Fibroblast of upper back skin (primary cell): ENCODE data around the gene UBXN4.
"Not testable (repeated sequence)": the region's sequence is repeated elsewhere in the genome, so short reads cannot be mapped to it uniquely, and the experiment has no call there.

Experiments
- DNase-seq: peaks from one replicate; pipeline ENCODE4 v3.0.0-alpha.2; 2013

UBXN4 gene

GRCh38 chr2:135741395-135742324 lies at the start of gene UBXN4:
Gene UBXN4, plus strand, starts transcription at chr2:135741855. Its CDS starts 75 bp downstream, at chr2:135741930.
- DNase-seq, result peak; percentile 99

GRCh38 chr2:135694711-135695110 lies 46.9 kb upstream of the UBXN4 start:
- DNase-seq, result peak; percentile 4

- DNase-seq, result no peak
Observed at GRCh38 chr2:135698838-135699237, 42.8 kb upstream of the UBXN4 start.

DNA sequence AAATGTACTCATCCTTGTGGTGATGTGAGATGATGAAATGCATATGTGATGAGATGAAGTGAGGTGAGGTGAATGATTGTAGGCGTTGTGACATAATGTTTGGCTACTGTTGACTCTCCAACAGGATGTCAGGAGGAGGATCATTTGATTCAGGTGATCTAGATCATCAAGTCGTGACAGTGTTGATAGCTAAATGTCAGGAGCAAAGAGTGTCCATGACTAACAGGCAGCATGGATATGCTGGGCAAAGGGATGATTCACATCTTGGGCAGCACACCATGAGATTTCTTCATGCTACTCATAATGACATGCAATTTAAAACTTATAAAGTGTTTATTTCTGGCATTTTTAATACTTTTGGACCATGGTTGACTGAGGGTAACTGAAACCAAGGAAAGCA lies 40.2 kb upstream of the UBXN4 start:
- DNase-seq, result peak; percentile 40

- DNase-seq, result no peak
Observed at GRCh38 chr2:135703300-135703699, 38.4 kb upstream of the UBXN4 start.

- DNase-seq, result not testable (repeated sequence)
Observed at GRCh38 chr2:135704075-135704474, 37.6 kb upstream of the UBXN4 start.

DNA sequence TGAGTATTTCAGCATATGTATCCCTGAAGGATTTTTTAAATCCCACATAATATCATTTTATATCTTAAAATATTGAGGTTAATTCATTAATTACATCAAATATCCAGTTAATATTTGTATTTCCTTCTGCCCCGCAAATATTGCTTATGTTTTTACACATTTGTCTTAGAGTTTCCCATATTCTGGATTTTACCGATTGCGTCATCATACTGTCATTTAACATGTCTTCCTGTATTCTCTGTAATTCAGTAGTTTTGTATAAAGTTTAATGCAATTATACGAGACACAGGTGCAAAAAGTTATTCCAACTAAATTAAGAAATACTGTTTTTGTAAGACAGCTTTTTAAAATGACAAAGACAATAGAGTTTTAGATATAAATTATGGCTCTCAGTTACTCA lies 33.5 kb upstream of the UBXN4 start:
- no peak for DNase-seq

DNA sequence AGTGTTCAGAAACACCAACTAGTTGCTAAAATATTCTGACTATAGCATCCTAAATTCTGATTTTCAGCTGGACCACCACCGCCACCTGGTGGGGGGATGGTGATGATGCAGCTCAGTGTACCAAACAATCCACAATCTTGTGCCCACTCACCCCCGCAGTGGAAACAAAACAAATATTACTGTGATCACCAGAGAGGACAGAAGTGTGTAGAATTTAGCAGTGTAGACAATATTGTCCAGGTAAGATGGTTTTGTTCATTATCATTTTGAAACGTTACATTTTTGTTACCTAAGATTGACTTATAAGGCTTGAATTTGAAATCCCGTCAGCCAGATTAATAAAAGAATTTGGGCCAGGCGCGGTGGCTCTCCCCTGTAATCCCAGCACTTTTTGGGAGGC lies 31.7 kb upstream of the UBXN4 start:
- peak; percentile 40 for DNase-seq

DNA sequence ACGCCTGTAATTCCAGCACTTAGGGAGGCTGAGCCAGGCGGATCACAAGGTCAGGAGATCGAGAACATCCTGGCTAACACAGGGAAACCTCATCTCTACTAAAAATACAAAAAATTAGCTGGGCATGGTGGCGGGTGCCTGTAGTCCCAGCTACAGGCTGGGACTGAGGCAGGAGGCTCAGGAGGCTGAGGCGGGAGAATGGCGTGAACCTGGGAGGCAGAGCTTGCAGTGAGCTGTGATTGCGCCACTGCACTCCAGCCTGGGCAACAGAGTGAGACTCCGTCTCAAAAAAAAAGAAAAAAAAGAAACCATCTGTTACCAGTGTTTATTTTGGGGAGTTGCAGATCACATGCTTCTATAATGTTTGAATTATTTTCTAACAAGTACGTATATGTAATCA lies 26.6 kb upstream of the UBXN4 start:
- not testable (repeated sequence) for DNase-seq

DNA sequence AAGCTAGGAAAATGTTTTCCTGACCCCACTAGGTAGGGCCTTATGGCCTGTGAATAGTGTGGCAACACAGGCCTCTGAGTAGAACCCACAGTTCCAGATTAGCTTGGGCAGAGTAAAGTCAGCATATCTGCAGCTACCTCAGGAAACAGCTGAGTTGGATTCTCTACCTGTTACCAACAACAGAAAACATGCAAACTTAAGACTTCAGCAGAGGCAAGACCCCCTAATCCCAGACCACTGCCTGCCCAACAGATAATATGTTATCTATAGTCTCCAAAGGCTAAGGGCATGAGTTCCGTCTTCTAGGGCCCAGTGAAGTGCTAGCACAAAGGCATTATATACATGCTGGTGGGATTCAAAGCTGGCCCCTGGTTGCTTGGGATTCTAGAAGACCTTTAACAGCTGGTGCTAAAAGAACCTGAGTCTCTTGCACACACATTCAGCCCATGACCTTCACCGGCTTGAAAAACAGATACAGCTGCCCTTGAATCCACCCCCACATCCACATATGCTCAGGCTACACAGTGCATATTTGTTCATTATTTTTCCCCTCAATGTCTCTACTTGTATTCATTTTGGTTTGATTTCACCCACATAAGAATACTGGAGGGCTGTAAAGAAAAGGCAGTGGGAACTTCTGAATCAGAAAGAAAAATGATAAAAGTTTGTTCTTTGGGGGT lies 13.5 kb upstream of the UBXN4 start:
- DNase-seq, result no peak

DNA sequence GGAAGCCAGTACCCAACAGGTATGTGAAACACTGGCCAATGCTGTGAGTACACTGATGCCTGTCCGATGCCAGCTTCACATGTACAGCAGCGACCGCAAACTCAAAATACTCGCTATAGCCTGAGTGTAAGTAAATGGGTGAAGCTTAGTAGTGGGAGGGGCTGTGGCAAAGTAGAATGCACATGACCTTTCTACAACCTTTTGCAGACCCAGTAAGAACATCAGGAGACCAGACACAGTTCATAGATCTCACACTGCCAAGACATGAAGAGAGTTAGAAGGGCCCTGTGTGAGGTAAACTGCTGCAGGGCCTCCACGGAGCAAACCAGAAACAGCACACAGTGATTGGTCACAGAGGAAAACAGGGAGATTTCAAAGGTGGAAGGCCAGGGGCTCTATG lies 9.1 kb upstream of the UBXN4 start:
- DNase-seq, result peak; percentile 1

GRCh38 chr2:135733045-135733444 lies 8.6 kb upstream of the UBXN4 start:
- no peak for DNase-seq

DNA sequence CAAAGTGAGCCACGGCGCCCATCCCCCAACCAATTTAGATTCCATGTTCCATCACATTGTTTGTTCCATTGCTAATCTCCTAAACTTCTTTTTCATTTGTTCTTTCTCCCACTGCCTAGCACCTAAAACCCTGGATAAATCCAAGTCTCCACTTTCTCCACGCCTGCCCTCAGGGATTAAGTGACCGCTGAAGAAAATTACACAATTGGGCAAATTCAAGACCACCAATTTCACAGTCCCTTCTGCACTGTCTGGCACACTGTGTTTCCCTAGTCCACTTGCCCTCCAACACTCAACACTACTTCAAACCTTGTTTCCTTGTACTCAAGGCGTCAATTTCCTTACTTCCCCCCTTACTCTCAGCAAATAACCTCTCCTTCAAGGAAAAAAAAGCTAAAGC lies 5.1 kb upstream of the UBXN4 start:
- no peak for DNase-seq

GRCh38 chr2:135740206-135740605 lies 1.4 kb upstream of the UBXN4 start:
- DNase-seq, result no peak

DNA sequence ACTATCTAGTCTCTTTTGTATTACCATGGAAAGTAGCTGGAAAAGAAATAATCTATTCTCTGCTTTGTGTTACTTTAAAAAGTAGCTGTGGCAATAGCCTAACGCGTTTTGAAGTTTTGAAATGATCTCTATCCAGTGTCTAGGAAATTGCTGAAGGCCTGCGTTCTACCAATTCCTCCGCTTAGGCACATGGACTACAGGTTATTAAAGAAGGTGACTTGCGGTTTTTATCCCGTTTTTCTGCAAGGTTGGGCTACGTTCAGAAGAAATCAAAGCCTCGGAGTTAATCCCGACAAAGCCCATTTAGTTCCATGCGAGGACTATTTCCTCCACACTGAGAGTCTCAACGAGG lies 636 bp upstream of the UBXN4 start:
- DNase-seq, result no peak

GRCh38 chr2:135742325-135742757 lies 686 bp downstream of the UBXN4 start:
- peak; percentile 38 for DNase-seq

- DNase-seq, result no peak
Observed at GRCh38 chr2:135743860-135744259, 2.2 kb downstream of the UBXN4 start.

- DNase-seq, result peak; percentile 32
Observed at GRCh38 chr2:135744760-135745314, 3.2 kb downstream of the UBXN4 start.

DNA sequence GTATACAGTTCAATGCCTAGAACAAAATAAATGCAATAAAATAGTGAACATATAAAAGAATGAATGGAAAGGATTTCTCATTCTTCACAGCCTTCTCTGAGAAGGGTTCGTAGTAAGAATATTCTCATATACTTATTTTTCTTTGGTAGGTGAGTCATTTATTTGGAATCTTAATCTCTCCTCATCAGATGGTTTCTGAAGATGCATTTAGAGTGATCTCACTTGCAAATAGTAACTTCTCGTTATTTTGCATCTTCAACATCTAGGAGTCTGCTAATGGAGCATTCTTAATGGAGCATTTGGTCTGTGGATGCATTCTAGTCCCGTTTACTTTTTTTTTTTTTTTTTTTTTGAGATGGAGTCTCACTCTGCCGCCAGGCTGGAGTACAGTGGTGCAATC lies 3.9 kb downstream of the UBXN4 start:
- peak; percentile 80 for DNase-seq

DNA sequence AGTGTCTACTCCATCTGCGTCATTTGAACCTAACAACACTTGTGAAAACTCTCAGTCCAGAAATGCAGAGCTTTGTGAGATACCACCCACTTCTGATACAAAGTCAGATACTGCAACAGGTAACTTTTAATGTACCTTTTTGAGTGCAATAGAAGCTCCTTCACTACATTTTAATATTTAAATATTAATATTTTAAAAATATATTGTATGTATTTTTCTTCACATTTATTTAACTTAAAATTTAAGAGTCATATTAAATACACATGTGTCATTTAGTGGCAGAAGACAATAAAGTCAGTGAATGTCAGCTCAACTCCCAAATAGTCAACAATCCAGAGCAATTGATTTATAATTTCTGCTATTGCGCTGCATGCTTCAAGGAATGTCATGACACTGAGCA lies 13.9 kb downstream of the UBXN4 start:
- DNase-seq, result no peak

DNA sequence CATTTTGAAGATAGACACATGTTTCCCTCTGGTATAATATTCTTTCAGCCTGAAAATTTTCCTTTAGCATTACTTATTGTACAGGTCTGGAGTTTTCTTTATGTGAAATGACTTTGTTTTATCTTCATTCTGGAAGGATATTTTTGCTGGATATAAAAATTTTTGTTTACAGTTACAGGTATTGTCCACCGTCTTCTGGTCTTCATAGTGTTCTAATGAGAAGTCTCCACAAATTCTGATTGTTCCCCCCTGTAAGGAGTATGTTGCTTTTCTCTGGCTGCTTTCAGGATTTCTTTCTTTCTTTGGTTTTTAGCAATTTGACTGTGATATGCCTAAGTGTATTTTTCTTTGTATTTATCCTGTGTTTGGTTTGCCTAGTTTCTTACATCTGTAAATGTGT lies 15.0 kb downstream of the UBXN4 start:
- DNase-seq, result no peak

DNA sequence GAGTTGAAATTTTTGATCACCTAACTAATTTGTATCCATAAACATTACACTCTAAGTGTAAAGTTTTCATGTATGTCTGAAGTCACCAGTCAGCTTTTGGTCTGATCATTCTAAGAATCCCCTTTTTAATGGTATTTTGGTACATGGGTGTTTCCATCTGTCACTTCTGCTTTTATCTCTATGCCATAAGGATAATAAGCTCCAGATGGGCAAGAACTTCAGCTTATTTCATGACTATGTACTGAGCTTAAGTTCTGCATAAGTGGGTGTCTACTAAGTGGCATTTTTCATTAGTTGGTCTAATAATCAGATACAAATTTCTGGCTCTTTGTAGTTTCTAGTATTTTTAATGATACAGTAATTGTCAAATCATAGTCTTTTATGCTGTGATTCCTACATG lies 20.4 kb downstream of the UBXN4 start:
- no peak for DNase-seq

GRCh38 chr2:135762530-135762929 lies 20.9 kb downstream of the UBXN4 start:
- no peak for DNase-seq

GRCh38 chr2:135768863-135769262 lies 27.2 kb downstream of the UBXN4 start:
- DNase-seq, result no peak
